HAP-1 (cell line): ENCODE measurements around the gene PALLD.
"Not testable (repeated sequence)": the region's sequence is repeated elsewhere in the genome, so short reads cannot be mapped to it uniquely, and the experiment has no call there.

Experiments used
- DNase-seq, 2 experiments: peaks; one replicate each; pipeline ENCODE4 v3.0.0-alpha.2; 2016 to 2020; ENCODE audit warnings: low spot score in 2 of 2
- H3K27me3 ChIP-seq: fragments of 250-450 bp; sonication (Bioruptor Pico); 2 replicates; pipeline ENCODE4 v1.5.1; 2020; ENCODE audit warnings: low read depth, mild to moderate bottlenecking, moderate library complexity
- H3K36me3 ChIP-seq: fragments of 250-450 bp; sonication (Bioruptor Pico); replicated peaks from 2 replicates; pipeline ENCODE4 v1.5.1; 2020; ENCODE audit warnings: mild to moderate bottlenecking
- H3K4me1 ChIP-seq: fragments of 250-450 bp; sonication (Bioruptor Pico); 2 replicates; pipeline ENCODE4 v1.5.1; 2020; ENCODE audit warnings: mild to moderate bottlenecking
- H3K4me3 ChIP-seq: fragments of 250-450 bp; sonication (Bioruptor Pico); 2 replicates; pipeline ENCODE4 v1.5.1; 2020; ENCODE audit warnings: mild to moderate bottlenecking, moderate library complexity
- H3K9me3 ChIP-seq: fragments of 250-450 bp; sonication (Bioruptor Pico); 2 replicates; pipeline ENCODE4 v1.5.1; 2020; ENCODE audit warnings: mild to moderate bottlenecking, moderate library complexity
- in situ Hi-C: fragments of 300-500 bp; cut with MboI; formaldehyde crosslinking; loops from 3 replicates; pipeline ENCODE4 v1.14.3; 2020; ENCODE audit warnings: low sequenced_read_pairs, inconsistent platforms, mixed read lengths

PALLD gene

DNA sequence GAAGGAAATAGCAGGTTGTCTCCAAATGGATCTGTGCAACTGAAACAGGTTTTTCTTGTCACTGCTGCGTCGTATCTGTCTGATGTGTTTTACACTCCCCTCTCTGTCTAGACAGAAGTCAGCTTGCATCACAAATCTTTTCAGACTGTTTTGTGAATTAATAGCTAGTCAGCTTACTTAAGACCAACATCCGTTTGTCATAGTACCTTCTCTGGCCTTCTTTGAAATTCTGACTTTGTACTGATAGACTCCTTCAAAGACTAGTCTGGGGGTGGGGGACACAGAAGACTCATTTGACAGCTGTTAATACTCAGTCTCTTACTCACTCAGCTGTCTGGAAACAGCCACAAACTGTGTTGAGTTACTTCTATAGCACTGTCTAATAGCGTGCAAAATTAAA, 197.8 kb downstream of the PALLD start:
- Histone ChIP-seq H3K27me3 (no peaks in the 10 kb centered on the region), H3K4me3 (no peak overlapping the region), H3K4me1 (peaks cover 3% of the 10 kb centered on the region), H3K9me3 (no peaks in the 10 kb centered on the region; the same call in 1 of the 2 replicates), H3K36me3 (no peaks in the 10 kb centered on the region)
- DNase-seq, result no peak
- in situ Hi-C loops, result no loop called here

GRCh38 chr4:168695288-168695687, 198.4 kb downstream of the PALLD start:
- in situ Hi-C loops, result no loop called here
- DNase-seq, result no peak
- no peaks in the 10 kb centered on the region; the same call in 1 of the 2 replicates for H3K9me3 ChIP-seq

GRCh38 chr4:168696280-168696679, 199.4 kb downstream of the PALLD start:
- in situ Hi-C loops, result no loop called here
- H3K36me3 ChIP-seq, result no peaks in the 10 kb centered on the region
- DNase-seq, result no peak
- no peaks in the 10 kb centered on the region for H3K27me3 ChIP-seq
- H3K4me3 ChIP-seq, result no peak overlapping the region
- no peaks in the 10 kb centered on the region; the same call in 1 of the 2 replicates for H3K9me3 ChIP-seq
- H3K4me1 ChIP-seq, result no peaks in the 10 kb centered on the region; the same call in 1 of the 2 replicates

More at GRCh38 chr4:168695288-168695687, 198.4 kb downstream of the PALLD start:
- Histone ChIP-seq H3K4me1 (no peaks in the 10 kb centered on the region; the same call in 1 of the 2 replicates), H3K36me3 (no peaks in the 10 kb centered on the region), H3K4me3 (no peak overlapping the region), H3K27me3 (no peaks in the 10 kb centered on the region)

DNA sequence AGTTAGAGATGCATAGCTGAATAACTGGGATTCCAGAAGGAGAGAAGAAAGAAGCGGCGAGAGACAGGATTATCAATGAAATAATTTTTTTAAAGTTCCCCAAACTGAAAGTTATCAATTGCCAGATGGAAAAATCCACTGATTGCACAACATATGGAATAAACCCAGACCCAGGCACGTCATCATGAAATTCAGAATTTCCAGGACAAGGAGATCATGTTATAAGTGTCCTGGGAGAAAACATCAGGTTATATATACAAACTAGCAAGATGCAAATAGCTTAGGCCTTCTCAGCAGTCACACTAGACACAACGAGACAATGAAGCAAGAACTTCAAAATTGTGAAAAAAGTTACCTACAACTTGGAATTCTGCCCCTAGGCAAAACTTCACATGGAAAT, 200.0 kb downstream of the PALLD start:
- in situ Hi-C loops, result no loop called here
- Histone ChIP-seq H3K4me3 (no peak overlapping the region), H3K4me1 (no peaks in the 10 kb centered on the region), H3K36me3 (no peaks in the 10 kb centered on the region), H3K27me3 (no peaks in the 10 kb centered on the region), H3K9me3 (no peaks in the 10 kb centered on the region; the same call in 1 of the 2 replicates)
- no peak for DNase-seq

DNA sequence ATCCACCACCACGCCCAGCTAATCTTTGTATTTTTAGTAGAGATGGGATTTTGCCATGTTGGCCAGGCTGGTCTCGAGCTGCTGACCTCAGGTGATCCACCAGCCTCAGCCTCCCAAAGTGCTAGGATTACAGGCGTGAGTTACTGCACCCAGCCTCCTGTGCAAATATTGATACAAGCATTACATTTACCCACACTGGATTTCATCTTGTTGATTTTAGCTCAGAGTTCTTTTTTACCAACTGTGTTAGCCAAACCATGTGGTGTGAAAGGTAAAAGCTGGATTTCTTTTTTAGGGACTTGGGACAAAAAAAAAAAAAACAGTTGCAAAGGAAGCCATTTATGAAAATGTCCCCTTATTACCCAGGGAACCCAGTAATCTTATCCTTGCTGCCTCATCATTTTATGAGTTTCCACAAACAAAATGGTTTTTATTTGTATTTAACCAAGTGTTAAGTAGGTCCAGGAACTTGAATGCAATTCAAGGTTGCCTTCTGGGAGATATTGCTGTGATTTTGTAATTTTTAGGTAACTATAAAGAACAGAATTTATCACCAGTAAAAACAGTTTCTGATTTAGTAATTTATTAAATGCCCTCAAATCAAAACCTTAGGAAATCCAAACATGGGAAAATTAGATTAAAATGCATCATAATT, 202.5 kb downstream of the PALLD start:
- Histone ChIP-seq H3K9me3 (no peaks in the 10 kb centered on the region; the same call in 1 of the 2 replicates), H3K27me3 (no peaks in the 10 kb centered on the region), H3K36me3 (no peaks in the 10 kb centered on the region), H3K4me3 (no peak overlapping the region), H3K4me1 (no peaks in the 10 kb centered on the region)
- DNase-seq, result no peak
- in situ Hi-C loops, result no loop called here

- DNase-seq, result no peak
- in situ Hi-C loops, result no loop called here
- Histone ChIP-seq H3K4me3 (no peak overlapping the region), H3K4me1 (no peaks in the 10 kb centered on the region), H3K36me3 (no peaks in the 10 kb centered on the region), H3K27me3 (no peaks in the 10 kb centered on the region), H3K9me3 (no peaks in the 10 kb centered on the region; the same call in 1 of the 2 replicates)
Measured at GRCh38 chr4:168701061-168701460, 204.2 kb downstream of the PALLD start.

DNA sequence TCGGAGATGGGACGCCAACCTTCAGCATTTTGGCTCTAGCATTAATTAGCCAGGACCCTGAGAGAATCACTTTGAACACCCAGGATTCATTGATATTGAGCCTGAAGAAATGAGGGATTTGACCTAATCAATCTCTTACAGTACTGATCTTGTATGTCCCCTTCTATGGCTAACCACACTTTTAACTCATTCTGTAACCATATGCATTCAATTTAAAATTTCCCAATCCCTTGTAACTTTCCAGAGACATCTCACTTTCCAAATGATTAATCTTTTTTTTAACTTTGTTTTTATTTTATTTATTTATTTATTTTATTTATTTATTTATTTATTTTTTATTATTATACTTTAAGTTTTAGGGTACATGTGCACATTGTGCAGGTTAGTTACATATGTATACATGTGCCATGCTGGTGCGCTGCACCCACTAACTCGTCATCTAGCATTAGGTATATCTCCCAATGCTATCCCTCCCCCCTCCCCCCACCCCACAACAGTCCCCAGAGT, 205.8 kb downstream of the PALLD start:
- H3K36me3 ChIP-seq, H3K9me3 ChIP-seq, H3K4me3 ChIP-seq, DNase-seq, in situ Hi-C loops, H3K4me1 ChIP-seq, H3K27me3 ChIP-seq: not testable (repeated sequence)

DNA sequence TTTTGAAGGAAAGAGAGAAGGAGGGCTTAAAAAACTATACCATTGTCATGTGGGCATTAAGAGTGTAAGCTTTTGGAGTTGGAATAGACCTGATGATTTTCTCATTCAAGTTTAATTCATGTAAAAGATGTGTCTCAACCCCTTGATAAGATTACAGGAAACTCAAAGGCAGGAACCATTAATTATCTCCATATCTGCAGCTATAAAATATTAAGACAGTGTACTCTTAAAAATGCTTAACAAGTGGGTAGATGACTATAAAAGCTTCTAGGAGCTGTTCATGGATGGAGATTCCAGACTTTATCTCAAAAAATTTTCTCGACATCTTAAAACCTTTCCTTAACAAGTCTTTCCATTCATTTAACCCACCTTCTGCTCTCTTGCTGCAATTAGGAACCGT, 208.3 kb downstream of the PALLD start:
- H3K4me3 ChIP-seq, result no peak overlapping the region
- in situ Hi-C loops, result no loop called here
- H3K27me3 ChIP-seq, result no peaks in the 10 kb centered on the region
- DNase-seq, result no peak
- no peaks in the 10 kb centered on the region for H3K4me1 ChIP-seq
- no peaks in the 10 kb centered on the region for H3K9me3 ChIP-seq
- no peaks in the 10 kb centered on the region for H3K36me3 ChIP-seq

DNA sequence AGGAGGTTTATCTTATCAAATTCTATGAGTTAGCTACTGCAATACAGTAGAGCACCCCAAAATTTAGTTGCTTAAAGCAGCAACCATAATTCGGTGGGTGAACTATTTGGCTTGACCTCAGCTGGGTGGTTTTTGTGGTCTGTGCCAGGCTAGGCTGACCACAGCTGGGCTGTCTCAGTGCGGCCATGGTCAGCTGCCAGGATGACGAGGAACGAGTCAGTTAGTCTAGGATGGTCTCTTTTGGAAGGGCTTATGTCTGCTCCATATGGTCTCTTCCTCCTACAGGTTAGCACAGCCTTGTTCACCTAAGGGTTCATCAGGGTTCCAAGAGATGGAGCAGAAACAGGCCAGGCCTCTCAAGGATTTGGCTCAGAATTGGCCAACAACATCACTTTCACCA, 210.4 kb downstream of the PALLD start:
- in situ Hi-C loops, result no loop called here

GRCh38 chr4:168708108-168708507, 211.3 kb downstream of the PALLD start:
- in situ Hi-C loops, result no loop called here
- no peaks in the 10 kb centered on the region for H3K27me3 ChIP-seq
- peaks cover 6% of the 10 kb centered on the region for H3K4me1 ChIP-seq
- no peaks in the 10 kb centered on the region; the same call in 1 of the 2 replicates for H3K9me3 ChIP-seq
- peak in 1 of 2 experiments; percentile 27 for DNase-seq
- H3K4me3 ChIP-seq, result no peak overlapping the region
- no peaks in the 10 kb centered on the region for H3K36me3 ChIP-seq

More for the DNA sequence above, 210.4 kb downstream of the PALLD start:
- Histone ChIP-seq H3K4me1 (no peaks in the 10 kb centered on the region; the same call in 1 of the 2 replicates), H3K9me3 (no peaks in the 10 kb centered on the region; the same call in 1 of the 2 replicates), H3K36me3 (no peaks in the 10 kb centered on the region), H3K27me3 (no peaks in the 10 kb centered on the region), H3K4me3 (no peak overlapping the region)
- DNase-seq, result no peak

DNA sequence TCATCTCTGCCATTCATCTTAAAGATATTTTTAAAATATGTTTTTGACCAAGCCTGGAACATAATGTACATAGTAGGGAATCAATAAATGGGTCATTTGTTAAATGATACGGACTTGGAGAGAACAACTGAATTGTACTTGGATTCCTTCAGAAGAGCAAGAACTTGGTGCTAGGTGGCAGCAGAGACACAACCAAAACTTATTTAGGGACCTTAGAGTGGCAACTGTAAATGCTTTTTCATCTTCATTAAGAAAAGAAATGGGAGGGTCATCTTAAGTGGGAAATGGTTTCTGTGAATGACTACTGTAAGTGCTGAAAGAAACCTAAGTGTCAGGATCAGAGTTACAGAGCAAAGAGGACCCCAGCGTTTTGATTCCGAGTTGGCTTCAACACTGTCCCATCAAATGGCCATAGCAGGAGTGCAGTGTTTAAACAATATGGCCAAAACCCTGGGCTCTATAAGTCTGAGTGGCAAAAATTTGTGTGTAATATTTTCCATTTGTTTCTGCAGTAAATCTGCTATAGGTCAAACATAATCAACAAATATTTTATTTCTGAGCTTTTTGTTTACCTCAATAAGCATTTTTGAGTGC, 213.6 kb downstream of the PALLD start:
- H3K4me3 ChIP-seq, result no peak overlapping the region
- H3K27me3 ChIP-seq, result no peaks in the 10 kb centered on the region
- no peaks in the 10 kb centered on the region; the same call in 1 of the 2 replicates for H3K9me3 ChIP-seq
- H3K4me1 ChIP-seq, result peaks cover 13% of the 10 kb centered on the region
- DNase-seq, result peak; percentile 56 to 82
- in situ Hi-C loops, result loop anchor here (10.0 kb wide), 2 partner anchors 124 to 214 kb away; no protein-coding TSS in a partner anchor
- no peaks in the 10 kb centered on the region for H3K36me3 ChIP-seq

- DNase-seq, result no peak
- Histone ChIP-seq H3K4me1 (peaks cover 22% of the 10 kb centered on the region), H3K36me3 (no peaks in the 10 kb centered on the region), H3K27me3 (no peaks in the 10 kb centered on the region), H3K4me3 (no peak overlapping the region), H3K9me3 (no peaks in the 10 kb centered on the region; the same call in 1 of the 2 replicates)
- in situ Hi-C loops, result loop anchor here (10.0 kb wide), 2 partner anchors 123 to 213 kb away; no protein-coding TSS in a partner anchor
Measured at GRCh38 chr4:168711197-168712140, 214.6 kb downstream of the PALLD start.

- H3K4me1 ChIP-seq, result peaks cover 28% of the 10 kb centered on the region
- no peaks in the 10 kb centered on the region for H3K27me3 ChIP-seq
- in situ Hi-C loops, result loop anchor here (10.0 kb wide), 2 partner anchors 122 to 212 kb away; no protein-coding TSS in a partner anchor
- no peak overlapping the region for H3K4me3 ChIP-seq
- no peak for DNase-seq
- no peaks in the 10 kb centered on the region for H3K36me3 ChIP-seq
- H3K9me3 ChIP-seq, result no peaks in the 10 kb centered on the region; the same call in 1 of the 2 replicates
Measured at GRCh38 chr4:168712316-168712890, 215.6 kb downstream of the PALLD start.
